Measurements from ENCODE around the gene GLIS2. TPM values are rescaled to one million over a fixed set of nuclear protein-coding genes. Genes with fewer than 3 reads are reported as not detected.

GLIS2 gene
- total and polyA plus RNA-seq, 2 of the 4 experiments (the other 2 are of a cell fraction): 0.36 to 8.4 TPM

GRCh38 chr16:4385066-4385788, 69.4 kb downstream of the GLIS2 start:
- Histone ChIP-seq H3K79me1 (ENCODE audit: low read depth in 1 of 2, low read length in 2 of 2) (peaks cover 0 to 84% of the 10 kb centered on the region in 2 experiments; a peak in 2 of 4 replicates), H3K14ac (replicated peaks; ENCODE audit: low read depth, low read length) (no peak overlapping the region), H2BK120ac (ENCODE audit: low read depth, low read length) (no peak overlapping the region), H2AK5ac (ENCODE audit: low read depth, low read length) (no peak overlapping the region), H3K9me1 (ENCODE audit: insufficient read depth, low read length) (peaks cover 23% of the 10 kb centered on the region), H3K56ac (ENCODE audit: extremely low read depth, insufficient read depth, low read length) (no peak overlapping the region), H4K5ac (ENCODE audit: low read depth, low read length) (no peak overlapping the region), H4K91ac (ENCODE audit: insufficient read depth, low read depth, low read length) (peak overlapping the region; percentile 6; the same call in 1 of the 2 replicates), H3K9ac (ENCODE audit: low read depth, low read length) (no peak overlapping the region), H2AK9ac (replicated peaks; ENCODE audit: low read depth, low read length, poor library complexity) (peak overlapping the region; percentile 72), H2AFZ (replicated peaks; ENCODE audit: low read length, poor library complexity) (no peak overlapping the region), H2BK20ac (ENCODE audit: low read depth, low read length) (no peak overlapping the region), H2BK15ac (ENCODE audit: low read depth, low read length) (no peak overlapping the region), H3K18ac (ENCODE audit: low read depth, low read length) (no peak overlapping the region), H3K4me2 (ENCODE audit: low read depth, low read length) (no peak overlapping the region), H3K9me3 (ENCODE audit: control insufficient read depth, insufficient read depth, low read length) (no peaks in the 10 kb centered on the region), H4K20me1 (ENCODE audit: insufficient read depth, low read length) (peaks cover 70% of the 10 kb centered on the region), H3K27me3 (ENCODE audit: control insufficient read depth, insufficient read depth, low read length) (no peaks in the 10 kb centered on the region), H3K4me1 (ENCODE audit: control insufficient read depth, insufficient read depth, low read length) (peaks cover 33% of the 10 kb centered on the region), H4K8ac (ENCODE audit: low read depth in 2 of 2, low read length in 2 of 2) (no peak overlapping the region), H2BK5ac (ENCODE audit: low read depth, low read length, poor library complexity, severe bottlenecking) (no peak overlapping the region), H3K4ac (ENCODE audit: low read depth, low read length) (0 out of 2 replicates have a peak overlapping the region, but pooled peaks have one; percentile 11), H3K23ac (ENCODE audit: low read depth, low read length) (no peak overlapping the region), H3K36me3 (ENCODE audit: control insufficient read depth, insufficient read depth, low read length) (peaks cover 35% of the 10 kb centered on the region), H3K27ac (ENCODE audit: insufficient read depth, low read length) (no peak overlapping the region), H3K4me3 (ENCODE audit: insufficient read depth, low read depth, low read length) (no peak overlapping the region)
- 80% methylated on average over 5 of the region's 20 CpGs; no CpG with 5 or more reads in 1 of the 2 experiments for WGBS, 2 experiments (ENCODE audit: extremely low coverage in 2 of 2, insufficient read length in 1 of 2)
- dilution Hi-C loops (cut with HindIII; ENCODE audit: low sequenced_read_pairs, unreplicated experiment) (no loop called here), in situ Hi-C loops (cut with MboI; ENCODE audit: low sequenced_read_pairs) (no loop called here), intact Hi-C loops (cut with micrococcal nuclease) (no loop called here)
- ATAC-seq (ENCODE audit: low read depth): peak; percentile 1; the same call in 1 of the 2 replicates
- no peak for DNase-seq
- no TSS peak for BruUV-seq (replicated peaks)
- ChIA-PET CTCF (interaction anchor here (0.6 to 2.4 kb wide), 2 partner anchors 17 to 53 kb away, joined by 3 to 7 read pairs; no protein-coding TSS in a partner anchor), POLR2A (ENCODE audit: unreplicated experiment) (no interaction called here)
- TF ChIP-seq POLR2A (IDR thresholded peaks at IDR 0.05; ENCODE audit: low read depth, low read length): peak; percentile 18; the same call in 1 of the 2 replicates
- TF ChIP-seq CTCF (conservative IDR thresholded peaks at IDR 0.05; ENCODE audit: low read depth, low read length): no peak

Data from IMR-90 (cell line).